Liver (tissue), 9 donors: ENCODE measurements around the gene TACO1. TPM values are rescaled to one million over a fixed set of nuclear protein-coding genes. Genes with fewer than 3 reads are reported as not detected.

Experiments
- DNase-seq: peaks from one replicate; pipeline ENCODE4 v3.0.0-alpha.2; 2017; ENCODE audit warnings: low spot score
- H3K27ac ChIP-seq, 2 donors: one replicate each; pipeline ENCODE4 v1.7.0; 2013; ENCODE audit warnings: inconsistent platforms in 2 of 2, low read length in 2 of 2, control low read depth in 1 of 2, low read depth in 1 of 2, mild to moderate bottlenecking in 1 of 2
- H3K27me3 ChIP-seq, 4 donors: one replicate each; pipeline versions ENCODE4 v1.6.1 to v1.7.0; 2013; ENCODE audit warnings: low read length in 3 of 4, inconsistent platforms in 1 of 4, mild to moderate bottlenecking in 1 of 4, moderate library complexity in 1 of 4; ENCODE audit not compliant: control insufficient read depth in 4 of 4, insufficient read depth in 4 of 4
- H3K36me3 ChIP-seq, 4 donors: one replicate each; pipeline versions ENCODE4 v1.6.1 to v1.7.0; 2013; ENCODE audit warnings: low read length in 3 of 4, mild to moderate bottlenecking in 3 of 4, low read depth in 1 of 4, moderate library complexity in 1 of 4; ENCODE audit not compliant: control insufficient read depth in 4 of 4, insufficient read depth in 3 of 4
- H3K4me1 ChIP-seq, 4 donors: one replicate each; pipeline versions ENCODE4 v1.6.1 to v1.7.0; 2013; ENCODE audit warnings: low read length in 3 of 4, mild to moderate bottlenecking in 3 of 4, moderate library complexity in 1 of 4; ENCODE audit not compliant: control insufficient read depth in 4 of 4, insufficient read depth in 4 of 4
- H3K4me3 ChIP-seq, 3 donors: one replicate each; pipeline versions ENCODE4 v1.6.1 to v1.7.0; 2013; ENCODE audit warnings: low read length in 3 of 3, control low read depth in 1 of 3, low read depth in 1 of 3, mild to moderate bottlenecking in 1 of 3
- H3K9ac ChIP-seq, 2 donors: one replicate each; pipeline ENCODE4 v1.7.0; 2013; ENCODE audit warnings: low read length in 2 of 2, mild to moderate bottlenecking in 2 of 2, moderate library complexity in 2 of 2, control low read depth in 1 of 2, low read depth in 1 of 2
- H3K9me3 ChIP-seq, 4 donors: one replicate each; pipeline versions ENCODE4 v1.6.1 to v1.7.0; 2013; ENCODE audit warnings: low read length in 3 of 4; ENCODE audit not compliant: control insufficient read depth in 4 of 4
- ATF3 ChIP-seq: IDR thresholded peaks from 2 replicates; pipeline ENCODE4 v1.6.1; 2016; ENCODE audit warnings: antibody characterized with exemption
- CTCF ChIP-seq: fragments of 150-350 bp; IDR thresholded peaks from 2 replicates; pipeline ENCODE4 v1.5.1; 2017; ENCODE audit warnings: improper control_type of control experiment, low read depth, low read length; ENCODE audit not compliant: missing input control
- EGR1 ChIP-seq, 2 donors: IDR thresholded peaks; 2 replicates each; pipeline ENCODE4 v1.6.1; 2016 to 2018; ENCODE audit warnings: antibody characterized with exemption in 2 of 2, low read depth in 2 of 2
- FOXA1 ChIP-seq: IDR thresholded peaks from 2 replicates; pipeline ENCODE4 v1.6.1; 2016; ENCODE audit warnings: antibody characterized with exemption
- FOXA2 ChIP-seq: IDR thresholded peaks from 2 replicates; pipeline ENCODE4 v1.6.1; 2016; ENCODE audit warnings: antibody characterized with exemption
- GABPA ChIP-seq, 2 donors: IDR thresholded peaks in 1 of 2; conservative IDR thresholded peaks in 1 of 2; 2 replicates each; pipeline ENCODE4 v1.6.1; 2016; ENCODE audit warnings: antibody characterized with exemption in 2 of 2, mild to moderate bottlenecking in 1 of 2, moderate library complexity in 1 of 2
- HNF4A ChIP-seq, 2 donors: conservative IDR thresholded peaks; 2 replicates each; pipeline ENCODE4 v1.6.1; 2016; ENCODE audit warnings: antibody characterized with exemption in 2 of 2, mild to moderate bottlenecking in 2 of 2
- JUND ChIP-seq, 2 donors: IDR thresholded peaks; 2 replicates each; pipeline ENCODE4 v1.6.1; 2016; ENCODE audit warnings: antibody characterized with exemption in 2 of 2
- NR2F2 ChIP-seq: IDR thresholded peaks from 2 replicates; pipeline ENCODE4 v1.6.1; 2016; ENCODE audit warnings: antibody characterized with exemption
- RAD21 ChIP-seq, 2 donors: IDR thresholded peaks; 2 replicates each; pipeline ENCODE4 v1.6.1; 2016; ENCODE audit warnings: antibody characterized with exemption in 2 of 2, mild to moderate bottlenecking in 2 of 2
- REST ChIP-seq: IDR thresholded peaks from 2 replicates; pipeline ENCODE4 v1.6.1; 2016; ENCODE audit warnings: antibody characterized with exemption, mild to moderate bottlenecking
- SP1 ChIP-seq: IDR thresholded peaks from 2 replicates; pipeline ENCODE4 v1.6.1; 2018; ENCODE audit warnings: antibody characterized with exemption, mild to moderate bottlenecking
- TAF1 ChIP-seq: conservative IDR thresholded peaks from 2 replicates; pipeline ENCODE4 v1.6.1; 2016; ENCODE audit warnings: antibody characterized with exemption, mild to moderate bottlenecking
- YY1 ChIP-seq: IDR thresholded peaks from 2 replicates; pipeline ENCODE4 v1.6.1; 2016; ENCODE audit warnings: antibody characterized with exemption, mild to moderate bottlenecking
- WGBS: extraction: QIAGEN DNeasy Blood & Tissue Kit; methylation state at CpG from one replicate; pipeline ENCODE4 v1.1.7; 2013; 5-methylcytosine and 5-hydroxymethylcytosine counted together
- polyA plus RNA-seq, 2 donors: library from polyadenylated mRNA; stranded (reverse) in 1 of 2; unstranded in 1 of 2; fragments of 200-250 nt in 1 of 2; fragments of >200 nt in 1 of 2; fragmentation: Nextera tagmentation in 1 of 2; extraction: Ambion mirVana in 1 of 2; gene quantifications; one replicate each; pipeline versions ENCODE4 v1.2.1 to v1.2.3, GENCODE V29; 2013 to 2015
- total RNA-seq, 2 donors: library from RNA; depleted of rRNA; stranded (reverse); fragments of >200 nt; gene quantifications; one replicate each; pipeline ENCODE4 v1.2.3, GENCODE V29; 2014
- donor health status: healthy.
- donor health status: healthy.
- donor health status: healthy.
- donor health status: healthy.
- donor health status: healthy.

TACO1 gene
- total and polyA plus RNA-seq, 4 donors, result 14.3 to 55.8 (median 41.7) TPM

DNA sequence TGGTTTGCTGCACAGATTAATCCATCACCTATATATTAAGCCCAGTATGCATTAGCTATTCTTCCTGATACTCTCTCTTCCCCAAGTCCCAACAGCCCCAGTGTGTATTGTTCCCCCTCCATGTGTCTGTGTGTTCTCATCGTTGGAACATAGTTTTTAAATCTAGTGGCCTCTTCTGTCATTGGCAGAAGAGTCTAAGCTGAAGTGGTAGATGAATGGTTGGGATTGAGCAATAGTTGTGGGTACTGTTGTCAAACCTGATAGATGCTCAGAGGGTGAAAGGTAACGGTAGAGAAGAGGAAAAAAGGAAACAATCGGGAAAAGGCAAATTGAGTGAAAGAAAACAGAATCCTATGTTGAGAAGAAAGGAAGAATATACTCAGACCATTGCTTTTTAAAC lies 51.4 kb downstream of the TACO1 start:
- H3K27ac ChIP-seq, result no peak overlapping the region
- WGBS, result 65% methylated on average over 3 of the region's 3 CpGs

DNA sequence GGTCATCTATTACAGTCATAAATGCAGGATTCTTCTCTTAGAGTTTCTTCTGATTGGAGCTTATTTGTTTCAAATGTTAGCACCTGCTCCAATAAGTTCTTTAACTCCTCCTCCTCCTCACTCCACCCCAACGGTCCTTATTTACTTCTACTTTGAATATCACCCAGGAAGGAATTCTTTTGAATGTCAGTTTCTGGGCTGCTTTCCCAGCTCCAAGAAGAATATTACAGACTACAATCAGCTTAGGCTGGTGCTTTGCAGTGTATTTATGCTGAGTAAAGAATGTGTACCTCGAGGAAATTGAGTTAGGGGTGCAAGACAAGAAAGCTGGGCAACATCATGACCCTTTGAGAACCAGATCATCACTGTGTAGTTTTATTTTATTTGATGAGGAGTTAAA lies 52.4 kb downstream of the TACO1 start:
- DNase-seq, result no peak
- Histone ChIP-seq H3K4me3 (no peak overlapping the region), H3K4me1 (peaks cover 0 to 3% (median 1%) of the 10 kb centered on the region in 4 donors), H3K27ac (no peak overlapping the region), H3K36me3 (peaks cover 3 to 22% (median 12%) of the 10 kb centered on the region in 4 donors), H3K9me3 (no peaks in the 10 kb centered on the region), H3K9ac (no peak overlapping the region), H3K27me3 (no peaks in the 10 kb centered on the region)
- 63% methylated on average over 2 of the region's 2 CpGs for WGBS
- no peak for TF ChIP-seq TAF1
- no peak for TF ChIP-seq GABPA (IDR thresholded peaks at IDR 0.05 in 1 of 2, conservative IDR thresholded peaks at IDR 0.05 in 1 of 2)
- TF ChIP-seq YY1, result no peak
- TF ChIP-seq NR2F2, result no peak
- TF ChIP-seq RAD21 (IDR thresholded peaks at IDR 0.05), result no peak
- no peak for TF ChIP-seq HNF4A (conservative IDR thresholded peaks at IDR 0.05)
- TF ChIP-seq JUND (IDR thresholded peaks at IDR 0.05), result no peak

More for the DNA sequence above, 51.4 kb downstream of the TACO1 start:
- Histone ChIP-seq H3K9me3 (no peaks in the 10 kb centered on the region), H3K27me3 (no peaks in the 10 kb centered on the region), H3K4me3 (no peak overlapping the region), H3K4me1 (peaks cover 0 to 3% (median 1%) of the 10 kb centered on the region in 4 donors), H3K9ac (no peak overlapping the region), H3K36me3 (peaks cover 4 to 22% (median 9%) of the 10 kb centered on the region in 4 donors)
- TF ChIP-seq FOXA2 (no peak), ATF3 (no peak), RAD21 (IDR thresholded peaks at IDR 0.05) (no peak), EGR1 (IDR thresholded peaks at IDR 0.05; ENCODE audit: low read depth in 2 of 2) (no peak), SP1 (no peak), REST (no peak), TAF1 (no peak), HNF4A (conservative IDR thresholded peaks at IDR 0.05) (no peak), GABPA (IDR thresholded peaks at IDR 0.05 in 1 of 2, conservative IDR thresholded peaks at IDR 0.05 in 1 of 2) (no peak), FOXA1 (no peak), CTCF (no peak), JUND (IDR thresholded peaks at IDR 0.05) (no peak)
- no peak for DNase-seq
